ENCODE data around the gene CLEC2D.
A peak's percentile ranks its signal among the peaks of the same experiment; 100 is the strongest.

- TF ChIP-seq CTCF (IDR thresholded peaks at IDR 0.05; ENCODE audit: low read depth, low read length) (peak; percentile 65), MAX (IDR thresholded peaks at IDR 0.05; ENCODE audit: low read depth, low read length) (no peak), MYC (IDR thresholded peaks at IDR 0.05; ENCODE audit: low read depth, low read length) (no peak)
Measured at GRCh38 chr12:9707864-9708808, 38.6 kb downstream of the CLEC2D start.

All from NB4 (cell line).